ENCODE results near the gene ACOX3.
"Not testable (repeated sequence)": the region's sequence is repeated elsewhere in the genome, so short reads cannot be mapped to it uniquely, and the experiment has no call there.

The ACOX3 gene

GRCh38 chr4:8431553-8431952, 9.0 kb downstream of the ACOX3 start:
- DNase-seq: no peak

- peak; percentile 89 to 94 for DNase-seq
These were observed 12.0 kb downstream of the ACOX3 start for GRCh38 chr4:8428288-8429097.

- peak in 1 of 2 donors; percentile 21 for DNase-seq
These were observed 12.7 kb downstream of the ACOX3 start for GRCh38 chr4:8427761-8428287.

GRCh38 chr4:8427262-8427661, 13.3 kb downstream of the ACOX3 start:
- DNase-seq: no peak

- DNase-seq: no peak
These were observed 17.7 kb downstream of the ACOX3 start for GRCh38 chr4:8422786-8423185.

- no peak for DNase-seq
These were observed 18.2 kb downstream of the ACOX3 start for GRCh38 chr4:8422327-8422726.

GRCh38 chr4:8420151-8420550, 20.4 kb downstream of the ACOX3 start:
- DNase-seq: not testable (repeated sequence)

GRCh38 chr4:8419222-8420041, 21.1 kb downstream of the ACOX3 start:
- DNase-seq: peak in 1 of 2 donors; percentile 24

- DNase-seq: no peak
These were observed 23.4 kb downstream of the ACOX3 start for GRCh38 chr4:8417071-8417614.

- DNase-seq: peak in 1 of 2 donors; percentile 48
These were observed 26.1 kb downstream of the ACOX3 start for GRCh38 chr4:8414377-8414776.

- DNase-seq: no peak
These were observed 28.2 kb downstream of the ACOX3 start for GRCh38 chr4:8412288-8412687.

GRCh38 chr4:8411351-8412180, 29.0 kb downstream of the ACOX3 start:
- no peak for DNase-seq

- DNase-seq: peak in 1 of 2 donors; percentile 5
These were observed 29.8 kb downstream of the ACOX3 start for GRCh38 chr4:8410641-8411271.

- no peak for DNase-seq
These were observed 30.4 kb downstream of the ACOX3 start for GRCh38 chr4:8410066-8410625.

- DNase-seq: peak; percentile 86 to 90
These were observed 31.1 kb downstream of the ACOX3 start for GRCh38 chr4:8409264-8410065.

- no peak for DNase-seq
These were observed 32.8 kb downstream of the ACOX3 start for GRCh38 chr4:8407756-8408155.

- no peak for DNase-seq
These were observed 33.2 kb downstream of the ACOX3 start for GRCh38 chr4:8407316-8407715.

GRCh38 chr4:8406887-8407286, 33.6 kb downstream of the ACOX3 start:
- DNase-seq: not testable (repeated sequence)

GRCh38 chr4:8405516-8405875, 35.0 kb downstream of the ACOX3 start:
- no peak for DNase-seq

GRCh38 chr4:8404791-8405515, 35.6 kb downstream of the ACOX3 start:
- DNase-seq: no peak

Measured in CD4-positive, alpha-beta T cell treated with Interleukin-1 beta for 1 hour (primary cell).